A673 (cell line): ENCODE data around the gene NPFF.

Experiments used
- CTCF ChIP-seq: fragments of 300-800, 200-600 bp; sonication (generic); conservative IDR thresholded peaks from 2 replicates; pipeline ENCODE4 v1.5.1; 2017; ENCODE audit warnings: low read depth, mild to moderate bottlenecking, antibody characterized with exemption, low read length, moderate library complexity, mixed read lengths
- EZH2 ChIP-seq: fragments of 200-600 bp; sonication (generic); IDR thresholded peaks from 2 replicates; pipeline ENCODE4 v1.6.1; 2017; ENCODE audit warnings: borderline replicate concordance, low read depth, mild to moderate bottlenecking, mixed read lengths, antibody characterized with exemption, low read length; ENCODE audit not compliant: poor library complexity, severe bottlenecking

- TF ChIP-seq CTCF (no peak), EZH2 (no peak)
Measured at GRCh38 chr12:53507603-53507885, 260 bp upstream of the NPFF start.
